Measurements from ENCODE around the gene ANKRD52.

The ANKRD52 gene

GRCh38 chr12:56244494-56244893, 13.7 kb downstream of the ANKRD52 start:
- TF ChIP-seq, protein P1, sequence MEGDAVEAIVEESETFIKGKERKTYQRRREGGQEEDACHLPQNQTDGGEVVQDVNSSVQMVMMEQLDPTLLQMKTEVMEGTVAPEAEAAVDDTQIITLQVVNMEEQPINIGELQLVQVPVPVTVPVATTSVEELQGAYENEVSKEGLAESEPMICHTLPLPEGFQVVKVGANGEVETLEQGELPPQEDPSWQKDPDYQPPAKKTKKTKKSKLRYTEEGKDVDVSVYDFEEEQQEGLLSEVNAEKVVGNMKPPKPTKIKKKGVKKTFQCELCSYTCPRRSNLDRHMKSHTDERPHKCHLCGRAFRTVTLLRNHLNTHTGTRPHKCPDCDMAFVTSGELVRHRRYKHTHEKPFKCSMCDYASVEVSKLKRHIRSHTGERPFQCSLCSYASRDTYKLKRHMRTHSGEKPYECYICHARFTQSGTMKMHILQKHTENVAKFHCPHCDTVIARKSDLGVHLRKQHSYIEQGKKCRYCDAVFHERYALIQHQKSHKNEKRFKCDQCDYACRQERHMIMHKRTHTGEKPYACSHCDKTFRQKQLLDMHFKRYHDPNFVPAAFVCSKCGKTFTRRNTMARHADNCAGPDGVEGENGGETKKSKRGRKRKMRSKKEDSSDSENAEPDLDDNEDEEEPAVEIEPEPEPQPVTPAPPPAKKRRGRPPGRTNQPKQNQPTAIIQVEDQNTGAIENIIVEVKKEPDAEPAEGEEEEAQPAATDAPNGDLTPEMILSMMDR (IDR thresholded peaks at IDR 0.05; ENCODE audit: insufficient read depth, low read length, poor library complexity, severe bottlenecking) = no peak
- no peak for TF ChIP-seq EZH2phosphoT487 (conservative IDR thresholded peaks at IDR 0.05; ENCODE audit: low read length)
- no peaks in the 10 kb centered on the region for H3K9me2 ChIP-seq (replicated peaks; ENCODE audit: insufficient read depth, low read length)
- H3K9ac ChIP-seq (ENCODE audit: low read length) = no peak overlapping the region
- H4K20me1 ChIP-seq (ENCODE audit: low read depth, low read length) = no peaks in the 10 kb centered on the region
- H3K4me3 ChIP-seq (ENCODE audit: insufficient read depth, low read length, poor library complexity, severe bottlenecking) = no peak overlapping the region
- no peaks in the 10 kb centered on the region for H3K9me3 ChIP-seq (ENCODE audit: insufficient read depth, low read length)
- H2AFZ ChIP-seq (ENCODE audit: low read depth, low read length, severe bottlenecking) = no peak overlapping the region
- H3K79me2 ChIP-seq (ENCODE audit: insufficient read depth, low read length) = no peaks in the 10 kb centered on the region
- no peak overlapping the region for H3K4me2 ChIP-seq (ENCODE audit: low read depth, low read length, poor library complexity, severe bottlenecking)
- H3K36me3 ChIP-seq (ENCODE audit: low read length) = no peaks in the 10 kb centered on the region
- no peak overlapping the region for H3K27ac ChIP-seq (ENCODE audit: low read depth, low read length)
- no peaks in the 10 kb centered on the region for H3F3A ChIP-seq (ENCODE audit: insufficient read depth)
- H3K27me3 ChIP-seq (ENCODE audit: low read length) = no peaks in the 10 kb centered on the region

DNA sequence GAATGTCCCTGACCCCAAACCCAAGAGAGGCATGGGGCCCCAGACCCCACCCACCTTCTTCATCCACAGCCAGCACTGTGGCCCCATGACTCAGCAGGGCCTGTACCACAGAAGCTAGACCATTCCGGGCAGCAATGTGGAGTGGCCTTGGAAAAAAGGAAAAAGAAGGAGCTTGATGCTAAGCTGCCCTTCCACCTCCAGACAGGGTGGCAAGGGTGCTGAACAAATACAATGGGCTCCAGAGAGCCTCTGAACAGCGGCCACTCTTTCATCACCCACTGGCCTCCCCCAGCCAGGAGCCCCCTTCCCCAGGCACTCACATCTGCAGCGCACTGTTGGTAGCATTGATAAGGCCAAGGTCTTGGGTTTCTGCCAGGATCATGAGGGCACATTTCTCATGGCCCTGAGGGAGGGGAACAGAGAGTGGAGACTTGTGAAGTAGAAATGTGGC, 14.4 kb downstream of the ANKRD52 start:
- no peaks in the 10 kb centered on the region for H4K20me1 ChIP-seq (ENCODE audit: low read depth, low read length)
- no peak overlapping the region for H3K4me3 ChIP-seq (ENCODE audit: insufficient read depth, low read length, poor library complexity, severe bottlenecking)
- H3K9me3 ChIP-seq (ENCODE audit: insufficient read depth, low read length) = no peaks in the 10 kb centered on the region
- no peaks in the 10 kb centered on the region for H3F3A ChIP-seq (ENCODE audit: insufficient read depth)
- H3K79me2 ChIP-seq (ENCODE audit: insufficient read depth, low read length) = no peaks in the 10 kb centered on the region
- no peaks in the 10 kb centered on the region for H3K9me2 ChIP-seq (replicated peaks; ENCODE audit: insufficient read depth, low read length)
- no peak overlapping the region for H3K9ac ChIP-seq (ENCODE audit: low read length)
- TF ChIP-seq EZH2phosphoT487 (conservative IDR thresholded peaks at IDR 0.05; ENCODE audit: low read length) = no peak
- TF ChIP-seq, protein P1 (IDR thresholded peaks at IDR 0.05; ENCODE audit: insufficient read depth, low read length, poor library complexity, severe bottlenecking) = no peak
- no peaks in the 10 kb centered on the region for H3K27me3 ChIP-seq (ENCODE audit: low read length)
- H3K27ac ChIP-seq (ENCODE audit: low read depth, low read length) = no peak overlapping the region
- no peak overlapping the region for H2AFZ ChIP-seq (ENCODE audit: low read depth, low read length, severe bottlenecking)
- no peaks in the 10 kb centered on the region for H3K36me3 ChIP-seq (ENCODE audit: low read length)
- H3K4me2 ChIP-seq (ENCODE audit: low read depth, low read length, poor library complexity, severe bottlenecking) = no peak overlapping the region

DNA sequence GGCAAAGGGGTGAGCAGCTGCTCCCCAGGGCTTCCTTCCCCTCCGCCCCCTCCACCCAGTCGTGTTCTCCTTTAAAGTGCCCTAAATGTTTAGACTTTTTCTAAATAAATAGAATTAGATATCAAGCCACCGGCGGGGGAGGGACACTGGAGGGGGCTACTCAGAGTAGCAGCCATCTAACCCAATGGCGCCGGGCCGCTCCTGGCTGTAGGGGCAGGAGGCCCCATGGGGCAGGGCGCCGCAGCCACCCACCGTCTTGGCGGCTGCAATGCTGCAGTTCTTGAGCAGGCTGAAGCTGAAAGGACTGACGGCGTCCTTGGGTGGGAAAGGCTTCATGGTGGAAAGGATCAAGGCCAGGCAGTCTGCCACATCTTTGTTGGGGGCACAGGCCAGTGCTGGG, 15.2 kb downstream of the ANKRD52 start:
- H3F3A ChIP-seq (ENCODE audit: insufficient read depth) = no peaks in the 10 kb centered on the region
- no peak overlapping the region for H3K4me3 ChIP-seq (ENCODE audit: insufficient read depth, low read length, poor library complexity, severe bottlenecking)
- H3K9ac ChIP-seq (ENCODE audit: low read length) = no peak overlapping the region
- H3K79me2 ChIP-seq (ENCODE audit: insufficient read depth, low read length) = no peaks in the 10 kb centered on the region
- H2AFZ ChIP-seq (ENCODE audit: low read depth, low read length, severe bottlenecking) = no peak overlapping the region
- no peak overlapping the region for H3K27ac ChIP-seq (ENCODE audit: low read depth, low read length)
- H4K20me1 ChIP-seq (ENCODE audit: low read depth, low read length) = no peaks in the 10 kb centered on the region
- no peak overlapping the region for H3K4me2 ChIP-seq (ENCODE audit: low read depth, low read length, poor library complexity, severe bottlenecking)
- no peaks in the 10 kb centered on the region for H3K9me2 ChIP-seq (replicated peaks; ENCODE audit: insufficient read depth, low read length)
- no peaks in the 10 kb centered on the region for H3K27me3 ChIP-seq (ENCODE audit: low read length)
- no peaks in the 10 kb centered on the region for H3K36me3 ChIP-seq (ENCODE audit: low read length)
- no peaks in the 10 kb centered on the region for H3K9me3 ChIP-seq (ENCODE audit: insufficient read depth, low read length)
- TF ChIP-seq, protein P1 (IDR thresholded peaks at IDR 0.05; ENCODE audit: insufficient read depth, low read length, poor library complexity, severe bottlenecking) = no peak
- no peak for TF ChIP-seq EZH2phosphoT487 (conservative IDR thresholded peaks at IDR 0.05; ENCODE audit: low read length)

Measured in SU-DHL-6 (cell line).